DOHH2 (cell line): ENCODE measurements around the gene VEGFA.

ENCODE experiments used
- H3F3A ChIP-seq: fragments of 200-600 bp; sonication (generic), shearing (Covaris generic); 2 replicates; pipeline ENCODE4 v1.6.0; 2016; ENCODE audit warnings: antibody characterized with exemption, mild to moderate bottlenecking; ENCODE audit not compliant: control insufficient read depth, insufficient read depth
- H3K27ac ChIP-seq: fragments of 200-600 bp; sonication (generic); 2 replicates; pipeline ENCODE4 v1.5.1; 2014; ENCODE audit warnings: low read depth, mild to moderate bottlenecking, low read length, moderate library complexity
- H3K27me3 ChIP-seq: fragments of 200-600 bp; sonication (generic); 2 replicates; pipeline ENCODE4 v1.6.1; 2014; ENCODE audit warnings: mild to moderate bottlenecking, low read length, mixed read lengths; ENCODE audit not compliant: control insufficient read depth
- H3K36me3 ChIP-seq: fragments of 200-600 bp; sonication (generic); 2 replicates; pipeline ENCODE4 v1.6.1; 2014; ENCODE audit warnings: mild to moderate bottlenecking, low read length, moderate library complexity, mixed read lengths; ENCODE audit not compliant: control insufficient read depth
- H3K4me1 ChIP-seq: fragments of 200-600 bp; sonication (generic); 2 replicates; pipeline ENCODE4 v1.6.1; 2014; ENCODE audit warnings: mild to moderate bottlenecking, low read length, mixed read lengths; ENCODE audit not compliant: control insufficient read depth
- H3K4me2 ChIP-seq: fragments of 200-600 bp; sonication (generic); 2 replicates; pipeline ENCODE4 v1.6.0; 2014; ENCODE audit warnings: mild to moderate bottlenecking, low read length, moderate library complexity
- H3K4me3 ChIP-seq: fragments of 200-600 bp; sonication (generic); 2 replicates; pipeline ENCODE4 v1.5.1; 2014; ENCODE audit warnings: mild to moderate bottlenecking, low read length, mixed read lengths
- H3K79me2 ChIP-seq: fragments of 200-600 bp; sonication (generic); 2 replicates; pipeline ENCODE4 v1.6.1; 2014; ENCODE audit warnings: mild to moderate bottlenecking, low read length, mixed read lengths; ENCODE audit not compliant: control insufficient read depth
- H3K9me2 ChIP-seq: fragments of 200-600 bp; sonication (generic); replicated peaks from 2 replicates; pipeline ENCODE4 v1.6.1; 2014; ENCODE audit warnings: mild to moderate bottlenecking, low read length, mixed read lengths; ENCODE audit not compliant: control insufficient read depth
- H3K9me3 ChIP-seq: fragments of 200-600 bp; sonication (generic); 2 replicates; pipeline ENCODE4 v1.6.1; 2014; ENCODE audit warnings: antibody characterized with exemption, low read length, mixed read lengths; ENCODE audit not compliant: control insufficient read depth, insufficient read depth
- H4K20me1 ChIP-seq: fragments of 200-600 bp; sonication (generic); 2 replicates; pipeline ENCODE4 v1.6.0; 2014; ENCODE audit warnings: low read depth, mild to moderate bottlenecking, antibody characterized with exemption, low read length, moderate library complexity; ENCODE audit not compliant: control insufficient read depth, insufficient read depth
- EZH2phosphoT487 ChIP-seq: fragments of 200-600 bp; sonication (generic); IDR thresholded peaks from 2 replicates; pipeline ENCODE4 v1.6.1; 2017; ENCODE audit warnings: borderline replicate concordance, mild to moderate bottlenecking, antibody characterized with exemption, low read length, moderate library complexity, mixed read lengths
- TF ChIP-seq, protein P1 (sequence below): fragments of 200-600 bp; sonication (generic); IDR thresholded peaks from one replicate; pipeline ENCODE4 v1.5.1; 2014; ENCODE audit warnings: antibody characterized with exemption, mild to moderate bottlenecking, low read depth, low read length; ENCODE audit not compliant: poor library complexity, severe bottlenecking

The VEGFA gene

GRCh38 chr6:43736844-43737243 is 33.2 kb upstream of the VEGFA start:
- Histone ChIP-seq H4K20me1 (no peaks in the 10 kb centered on the region), H3K9me2 (no peaks in the 10 kb centered on the region), H3K36me3 (no peaks in the 10 kb centered on the region), H3K27ac (no peak overlapping the region), H3K4me3 (no peak overlapping the region), H3K4me1 (peaks cover 21% of the 10 kb centered on the region), H3K9me3 (no peaks in the 10 kb centered on the region), H3K79me2 (no peaks in the 10 kb centered on the region), H3K27me3 (no peaks in the 10 kb centered on the region), H3K4me2 (no peak overlapping the region), H3F3A (no peaks in the 10 kb centered on the region)
- TF ChIP-seq EZH2phosphoT487 = no peak
- TF ChIP-seq, protein P1, sequence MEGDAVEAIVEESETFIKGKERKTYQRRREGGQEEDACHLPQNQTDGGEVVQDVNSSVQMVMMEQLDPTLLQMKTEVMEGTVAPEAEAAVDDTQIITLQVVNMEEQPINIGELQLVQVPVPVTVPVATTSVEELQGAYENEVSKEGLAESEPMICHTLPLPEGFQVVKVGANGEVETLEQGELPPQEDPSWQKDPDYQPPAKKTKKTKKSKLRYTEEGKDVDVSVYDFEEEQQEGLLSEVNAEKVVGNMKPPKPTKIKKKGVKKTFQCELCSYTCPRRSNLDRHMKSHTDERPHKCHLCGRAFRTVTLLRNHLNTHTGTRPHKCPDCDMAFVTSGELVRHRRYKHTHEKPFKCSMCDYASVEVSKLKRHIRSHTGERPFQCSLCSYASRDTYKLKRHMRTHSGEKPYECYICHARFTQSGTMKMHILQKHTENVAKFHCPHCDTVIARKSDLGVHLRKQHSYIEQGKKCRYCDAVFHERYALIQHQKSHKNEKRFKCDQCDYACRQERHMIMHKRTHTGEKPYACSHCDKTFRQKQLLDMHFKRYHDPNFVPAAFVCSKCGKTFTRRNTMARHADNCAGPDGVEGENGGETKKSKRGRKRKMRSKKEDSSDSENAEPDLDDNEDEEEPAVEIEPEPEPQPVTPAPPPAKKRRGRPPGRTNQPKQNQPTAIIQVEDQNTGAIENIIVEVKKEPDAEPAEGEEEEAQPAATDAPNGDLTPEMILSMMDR = no peak

- H3K27ac ChIP-seq = no peak overlapping the region
- no peaks in the 10 kb centered on the region for H3K9me2 ChIP-seq
- no peaks in the 10 kb centered on the region for H3K9me3 ChIP-seq
- TF ChIP-seq, protein P1 = no peak
- TF ChIP-seq EZH2phosphoT487 = no peak
- no peak overlapping the region for H3K4me2 ChIP-seq
- H3K79me2 ChIP-seq = no peaks in the 10 kb centered on the region
- peaks cover 21% of the 10 kb centered on the region for H3K4me1 ChIP-seq
- H3K4me3 ChIP-seq = no peak overlapping the region
- no peaks in the 10 kb centered on the region for H4K20me1 ChIP-seq
- no peaks in the 10 kb centered on the region for H3K27me3 ChIP-seq
- H3F3A ChIP-seq = no peaks in the 10 kb centered on the region
- no peaks in the 10 kb centered on the region for H3K36me3 ChIP-seq
These were observed 32.5 kb upstream of the VEGFA start for GRCh38 chr6:43737272-43738081.

GRCh38 chr6:43738267-43738676 is 31.7 kb upstream of the VEGFA start:
- no peak for TF ChIP-seq EZH2phosphoT487
- peaks cover 19% of the 10 kb centered on the region for H3K4me1 ChIP-seq

GRCh38 chr6:43738877-43739641 is 31.0 kb upstream of the VEGFA start:
- no peak for TF ChIP-seq EZH2phosphoT487
- TF ChIP-seq, protein P1 = no peak
- Histone ChIP-seq H3K4me1 (peaks cover 11% of the 10 kb centered on the region), H3K9me3 (no peaks in the 10 kb centered on the region), H3K4me3 (no peak overlapping the region), H3K79me2 (no peaks in the 10 kb centered on the region), H3K27ac (no peak overlapping the region), H3K4me2 (no peak overlapping the region), H3K36me3 (no peaks in the 10 kb centered on the region), H3K9me2 (no peaks in the 10 kb centered on the region), H3F3A (no peaks in the 10 kb centered on the region), H3K27me3 (no peaks in the 10 kb centered on the region), H4K20me1 (no peaks in the 10 kb centered on the region)

More at GRCh38 chr6:43738267-43738676, 31.7 kb upstream of the VEGFA start:
- no peaks in the 10 kb centered on the region for H4K20me1 ChIP-seq
- H3K79me2 ChIP-seq = no peaks in the 10 kb centered on the region
- no peak overlapping the region for H3K4me3 ChIP-seq
- no peaks in the 10 kb centered on the region for H3K9me3 ChIP-seq
- no peaks in the 10 kb centered on the region for H3K9me2 ChIP-seq
- no peaks in the 10 kb centered on the region for H3K27me3 ChIP-seq
- H3F3A ChIP-seq = no peaks in the 10 kb centered on the region
- H3K27ac ChIP-seq = no peak overlapping the region
- H3K36me3 ChIP-seq = no peaks in the 10 kb centered on the region
- H3K4me2 ChIP-seq = no peak overlapping the region
